Germinal center (tissue), 1 donor: ENCODE results near the gene GPR4.
"Not testable (repeated sequence)": the region's sequence is repeated elsewhere in the genome, so short reads cannot be mapped to it uniquely, and the experiment has no call there.

ENCODE experiments used
- DNase-seq: peaks from one replicate; pipeline ENCODE4 v3.0.0; 2012; ENCODE audit warnings: mixed read lengths, low spot score

GPR4 gene

GRCh38 chr19:45601524-45602374 lies at the start of gene GPR4:
GPR4 (minus strand) TSS chr19:45602212; CDS start chr19:45591866, 10,346 bp downstream.
- no peak for DNase-seq

GRCh38 chr19:45650722-45651121 lies 48.7 kb upstream of the GPR4 start:
- no peak for DNase-seq

GRCh38 chr19:45646345-45646698 lies 44.3 kb upstream of the GPR4 start:
- DNase-seq = no peak

GRCh38 chr19:45645631-45646344 lies 43.8 kb upstream of the GPR4 start:
- DNase-seq = peak; percentile 97

GRCh38 chr19:45645068-45645630 lies 43.1 kb upstream of the GPR4 start:
- DNase-seq = no peak

- no peak for DNase-seq
Observed at GRCh38 chr19:45643927-45644771, 42.1 kb upstream of the GPR4 start.

GRCh38 chr19:45643024-45643926 lies 41.3 kb upstream of the GPR4 start:
- DNase-seq = peak; percentile 89

GRCh38 chr19:45641274-45642105 lies 39.5 kb upstream of the GPR4 start:
- peak; percentile 89 for DNase-seq

GRCh38 chr19:45640849-45641273 lies 38.8 kb upstream of the GPR4 start:
- DNase-seq = peak; percentile 48

GRCh38 chr19:45638930-45639729 lies 37.1 kb upstream of the GPR4 start, which contains the start of gene EML2:
EML2 (minus strand) TSS chr19:45639397; CDS start chr19:45639376, 21 bp downstream.
- DNase-seq = peak; percentile 75

- no peak for DNase-seq
Observed at GRCh38 chr19:45637890-45638667, 36.1 kb upstream of the GPR4 start.

- no peak for DNase-seq
Observed at GRCh38 chr19:45636902-45637301, 34.9 kb upstream of the GPR4 start.

GRCh38 chr19:45636275-45636674 lies 34.3 kb upstream of the GPR4 start:
- no peak for DNase-seq

- peak; percentile 75 for DNase-seq
Observed at GRCh38 chr19:45632468-45633196, 30.6 kb upstream of the GPR4 start.

GRCh38 chr19:45630463-45630862 lies 28.5 kb upstream of the GPR4 start:
- DNase-seq = no peak

GRCh38 chr19:45629704-45630103 lies 27.7 kb upstream of the GPR4 start:
- DNase-seq = no peak

- DNase-seq = not testable (repeated sequence)
Observed at GRCh38 chr19:45628219-45628618, 26.2 kb upstream of the GPR4 start.

GRCh38 chr19:45623984-45624383 lies 22.0 kb upstream of the GPR4 start:
- no peak for DNase-seq
